ENCODE data around the gene MBD3L2B. TPM values are rescaled to one million over a fixed set of nuclear protein-coding genes. Genes with fewer than 3 reads are reported as not detected.
"Not testable (repeated sequence)": the region's sequence is repeated elsewhere in the genome, so short reads cannot be mapped to it uniquely, and the experiment has no call there.

MBD3L2B gene
- not detected for total RNA-seq
- long read RNA-seq = 0 reads

DNA sequence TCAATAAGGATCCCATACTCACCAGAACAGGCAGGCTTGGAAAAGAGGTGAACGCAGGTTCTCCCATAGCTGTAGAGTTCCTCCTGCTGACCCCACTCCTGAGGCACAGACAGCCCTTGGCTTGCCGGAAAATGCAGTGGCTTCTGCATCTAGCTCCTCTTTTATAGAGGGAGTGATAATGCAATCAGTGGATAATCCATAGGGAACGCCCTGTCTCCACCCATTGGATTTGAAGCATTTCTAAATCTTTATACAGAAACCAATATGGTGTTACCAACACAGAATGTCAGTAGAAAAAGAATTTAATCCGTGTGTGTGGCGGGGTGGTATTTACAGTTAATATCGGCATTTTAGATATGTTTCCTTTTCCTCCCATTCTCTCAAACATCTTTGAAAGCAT, at the start of gene MBD3L2B:
TSS of gene MBD3L2B (minus strand) at position 101 of the 400 bp plus-strand sequence. CDS start at position 67, 34 bp downstream.
- ATAC-seq; DNase-seq; intact Hi-C loops (cut with DNase I, micrococcal nuclease): not testable (repeated sequence)

DNA sequence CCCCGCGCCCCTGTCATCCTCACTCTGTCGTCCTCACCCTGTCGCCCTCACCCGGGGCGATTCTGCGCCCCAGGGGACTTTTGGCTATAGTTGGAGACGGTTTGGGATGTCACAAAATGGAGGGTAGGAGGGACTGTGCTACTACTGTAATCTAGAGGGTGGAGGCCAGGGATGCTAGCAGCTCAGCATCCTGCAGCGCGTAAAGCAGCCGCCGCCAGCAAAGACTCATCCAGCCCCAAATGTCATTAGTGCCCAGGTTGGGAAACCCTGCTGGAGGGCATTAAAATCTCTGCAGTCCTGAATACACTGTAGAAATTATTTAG, 48.6 kb upstream of the MBD3L2B start:
- DNase-seq (no peak), ATAC-seq (peak; percentile 19)
- intact Hi-C loops (cut with DNase I, micrococcal nuclease) = no loop called here

DNA sequence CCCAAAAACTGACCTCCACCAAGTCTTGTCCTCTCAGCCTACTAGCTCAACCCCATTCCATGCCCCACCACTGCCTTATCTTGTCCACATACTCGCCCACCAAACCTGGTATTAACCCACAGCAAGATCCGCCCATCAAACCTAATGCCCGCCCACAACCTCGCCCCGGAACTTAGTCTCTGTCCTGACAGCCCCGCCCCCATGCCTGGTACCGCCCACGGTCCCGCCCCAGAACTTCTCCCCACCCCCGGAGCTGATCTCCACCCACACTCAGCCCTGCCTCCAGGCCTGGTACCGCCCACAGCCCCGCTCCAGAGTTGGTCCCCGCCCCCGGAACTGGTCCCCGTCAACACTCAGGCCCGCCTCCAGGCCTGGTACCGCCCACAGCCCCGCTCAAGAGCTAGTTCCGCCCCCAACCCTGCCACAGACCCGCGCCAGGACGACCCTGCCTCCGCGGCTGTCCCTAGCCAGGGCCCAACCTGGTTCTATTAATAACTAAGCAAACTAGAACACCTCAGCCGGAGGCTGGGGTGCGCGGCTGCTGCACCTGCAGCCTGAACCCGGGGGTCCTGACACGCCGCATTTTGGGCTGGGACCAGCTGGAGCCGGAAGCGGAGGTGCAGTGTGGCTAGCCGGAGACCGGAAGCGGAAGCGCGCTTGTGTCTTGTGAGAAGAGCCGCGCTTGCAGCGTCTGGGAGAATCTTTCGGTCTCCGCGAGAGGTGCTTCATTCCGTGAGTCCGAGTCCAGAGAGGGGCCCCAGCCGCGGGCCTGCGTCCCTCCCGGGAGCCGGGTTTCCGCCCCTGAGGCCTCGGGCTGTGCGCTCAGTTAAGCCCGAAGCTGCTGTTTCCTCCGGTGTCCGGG, 48.0 kb upstream of the MBD3L2B start, which contains the start of gene ZNF557:
TSS of gene ZNF557 (plus strand) at position 662 of the 862 bp plus-strand sequence. CDS start 5,372 bp downstream, outside the sequence.
- intact Hi-C loops (cut with DNase I, micrococcal nuclease) = no loop called here
- peak; percentile 99 to 100 for DNase-seq
- ATAC-seq = peak; percentile 98

DNA sequence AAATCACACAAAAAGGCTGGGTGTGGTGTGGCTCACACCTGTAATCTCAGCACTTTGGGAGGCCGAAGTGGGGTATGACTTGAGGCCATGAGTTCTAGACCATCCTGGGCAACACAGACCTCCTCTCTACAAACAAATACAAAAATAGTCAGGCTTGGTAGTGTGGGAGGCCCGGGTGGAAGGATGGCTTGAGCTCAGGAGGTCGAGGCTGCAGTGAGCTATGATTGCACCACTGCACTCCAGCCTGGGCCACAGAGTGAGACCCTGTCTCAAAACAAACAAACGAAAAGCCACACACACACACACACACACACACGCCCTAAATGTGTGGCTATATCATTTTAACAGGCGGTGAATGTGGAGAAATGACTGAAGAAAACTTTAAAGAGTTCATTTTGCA, 47.4 kb upstream of the MBD3L2B start:
- DNase-seq (peak in 1 of 2 donors; percentile 8), ATAC-seq (no peak)

DNA sequence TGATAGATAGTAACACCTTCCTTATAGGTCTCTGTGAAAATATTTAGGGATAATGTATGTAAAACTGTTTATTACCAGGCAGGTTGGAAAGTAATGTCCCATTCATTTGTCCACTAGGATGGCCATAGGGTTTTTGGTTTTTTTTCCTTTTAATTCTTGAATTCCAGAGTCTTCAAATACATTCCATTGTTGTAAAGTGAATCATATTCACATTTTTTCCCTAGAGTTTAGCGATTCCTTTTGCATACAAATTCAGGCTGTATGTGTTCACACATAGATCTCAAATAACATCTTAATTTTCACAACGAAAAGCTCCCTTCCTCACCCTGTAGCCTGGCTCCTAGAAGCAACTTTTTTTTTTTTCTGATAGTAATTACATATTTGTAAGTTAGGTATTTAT, 46.5 kb upstream of the MBD3L2B start:
- intact Hi-C loops (cut with DNase I, micrococcal nuclease) = no loop called here
- DNase-seq (no peak), ATAC-seq (no peak)

More for the DNA sequence above, 47.4 kb upstream of the MBD3L2B start:
- intact Hi-C loops (cut with DNase I, micrococcal nuclease) = no loop called here

DNA sequence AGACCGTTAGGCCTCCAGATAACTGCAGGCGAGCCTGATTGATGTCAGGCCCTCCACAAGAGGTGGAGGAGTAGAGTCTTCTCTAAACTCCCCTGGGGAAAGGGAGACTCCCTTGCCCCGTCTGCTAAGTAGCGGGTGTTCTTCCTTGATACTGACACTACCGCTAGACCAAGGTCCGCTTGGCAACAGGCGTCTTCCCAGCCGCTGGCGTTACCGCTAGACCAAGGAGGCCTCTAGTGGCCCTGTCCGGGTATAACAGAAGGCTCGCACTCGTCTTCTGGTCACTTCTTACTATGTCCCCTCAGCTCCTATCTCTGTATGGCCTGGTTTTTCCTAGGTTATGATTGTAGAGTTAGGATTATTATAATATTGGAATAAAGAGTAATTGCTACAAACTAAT, 45.9 kb upstream of the MBD3L2B start:
- intact Hi-C loops (cut with DNase I, micrococcal nuclease); ATAC-seq: not testable (repeated sequence)
- DNase-seq = peak; percentile 31 to 39

DNA sequence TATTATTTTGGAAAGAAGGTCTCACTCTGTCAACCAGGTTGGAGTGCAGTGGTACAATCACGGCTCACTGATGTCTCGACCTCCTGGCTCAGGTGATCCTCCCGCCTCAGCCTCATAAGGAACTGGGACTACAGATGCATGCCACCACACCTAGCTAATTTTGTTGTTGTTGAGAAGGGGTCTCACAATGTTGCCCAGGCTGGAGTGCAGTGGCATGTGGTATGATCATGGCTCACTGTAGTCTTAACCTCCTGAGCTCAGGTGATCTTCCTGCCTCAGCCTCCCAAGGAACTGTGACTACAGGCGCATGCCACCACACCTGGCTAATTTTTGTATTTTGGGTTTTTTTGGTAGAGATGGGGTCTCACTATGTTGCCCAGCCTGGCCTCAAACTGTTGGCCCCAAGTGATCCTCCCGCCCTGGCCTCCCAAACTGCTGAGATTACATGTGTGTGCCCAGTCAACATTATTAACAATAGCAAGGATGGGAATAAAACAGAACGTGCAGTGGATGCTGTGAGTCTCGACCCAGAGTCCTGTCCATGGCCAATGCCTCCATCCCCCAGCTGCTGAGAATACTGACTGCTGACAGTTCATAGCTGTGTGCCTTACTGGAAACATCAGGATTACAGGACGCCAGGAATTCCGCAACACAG, 42.7 kb upstream of the MBD3L2B start:
- ATAC-seq = no peak
- intact Hi-C loops (cut with DNase I, micrococcal nuclease) = no loop called here
- DNase-seq = no peak

DNA sequence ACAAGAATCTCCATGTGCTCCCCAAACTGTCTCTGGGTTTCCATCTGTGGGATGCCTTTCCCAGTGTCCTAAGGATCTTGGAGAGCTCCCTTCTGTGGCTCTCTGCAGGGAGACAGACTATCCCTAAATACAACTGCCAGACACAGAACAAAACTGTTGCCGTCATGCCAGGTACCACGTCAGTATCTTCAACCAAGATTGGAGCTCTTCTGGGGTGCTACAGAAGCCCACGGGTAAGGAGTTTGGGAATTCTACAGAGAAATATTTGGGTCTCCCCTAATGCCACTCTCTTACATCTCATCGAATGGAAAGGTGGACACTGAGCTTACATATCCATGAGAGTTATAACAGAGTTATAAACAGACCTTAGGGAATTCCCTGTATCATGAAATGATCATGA, 42.1 kb upstream of the MBD3L2B start:
- intact Hi-C loops (cut with DNase I, micrococcal nuclease) = no loop called here
- DNase-seq = no peak
- ATAC-seq = no peak

DNA sequence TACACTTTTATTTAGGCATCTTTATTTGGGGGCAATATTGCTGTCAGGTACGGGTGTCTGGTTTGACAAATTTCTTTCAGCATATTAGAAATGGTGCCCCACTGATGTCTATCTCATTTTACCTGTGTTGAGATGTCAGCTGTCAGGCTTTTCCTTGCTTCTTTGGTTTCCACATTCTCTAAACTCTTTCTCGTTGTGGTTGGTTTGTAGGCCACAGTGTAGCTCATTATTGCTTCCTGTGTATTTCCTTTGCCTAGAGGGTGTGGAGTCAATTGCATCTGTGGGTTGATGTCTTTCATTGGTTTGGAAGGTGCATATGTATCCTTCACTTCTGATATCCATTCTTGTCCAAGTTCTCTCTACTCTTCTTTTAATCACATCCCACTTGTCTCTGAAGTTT, 38.7 kb upstream of the MBD3L2B start:
- intact Hi-C loops (cut with DNase I, micrococcal nuclease); DNase-seq; ATAC-seq: not testable (repeated sequence)

DNA sequence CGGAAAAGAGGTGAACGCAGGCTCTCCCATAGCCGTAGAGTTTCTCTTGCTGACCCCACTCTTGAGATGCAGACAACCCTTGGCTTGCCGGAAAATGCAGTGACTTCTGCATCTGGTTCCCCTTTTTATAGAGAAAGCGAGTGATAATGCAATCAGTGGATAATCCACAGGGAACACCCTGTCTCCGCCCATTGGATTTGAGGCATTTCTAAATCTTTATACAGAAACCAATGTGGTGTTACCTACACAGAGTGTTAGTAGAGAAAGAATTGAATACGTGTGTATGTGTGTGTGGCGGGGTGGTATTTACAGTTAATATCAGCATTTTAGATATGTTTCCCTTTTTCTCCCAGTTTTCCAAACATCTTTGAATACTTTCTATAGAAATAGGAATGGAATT, 37.3 kb upstream of the MBD3L2B start, which contains the start of gene MBD3L3:
TSS of gene MBD3L3 (minus strand) at position 101 of the 400 bp plus-strand sequence. CDS start at position 30, 71 bp downstream.
- intact Hi-C loops (cut with DNase I, micrococcal nuclease); ATAC-seq: not testable (repeated sequence)

DNA sequence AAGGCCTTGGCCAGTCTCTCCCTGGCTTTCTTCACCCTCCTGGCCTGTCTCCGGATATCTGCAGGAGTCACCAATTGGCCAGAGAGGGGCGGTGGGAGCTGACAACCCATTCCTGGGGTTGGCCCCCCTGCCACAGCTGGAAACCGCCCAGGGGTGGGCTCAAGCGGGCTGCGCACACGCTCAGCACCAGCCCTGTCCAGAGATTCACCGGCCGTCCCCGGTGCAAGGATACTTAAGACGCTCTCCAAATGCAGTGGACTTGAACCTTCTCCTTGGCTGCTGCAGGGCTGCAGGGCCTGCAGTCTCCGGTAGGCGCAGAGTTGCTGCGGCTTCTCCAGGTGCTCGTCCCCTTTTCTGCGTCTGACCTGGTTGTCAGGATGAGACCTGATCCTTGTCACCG, 35.1 kb upstream of the MBD3L2B start:
- DNase-seq; intact Hi-C loops (cut with DNase I, micrococcal nuclease); ATAC-seq: not testable (repeated sequence)

More for the DNA sequence above, 37.3 kb upstream of the MBD3L2B start, which contains the start of gene MBD3L3:
- DNase-seq = not testable (repeated sequence)

DNA sequence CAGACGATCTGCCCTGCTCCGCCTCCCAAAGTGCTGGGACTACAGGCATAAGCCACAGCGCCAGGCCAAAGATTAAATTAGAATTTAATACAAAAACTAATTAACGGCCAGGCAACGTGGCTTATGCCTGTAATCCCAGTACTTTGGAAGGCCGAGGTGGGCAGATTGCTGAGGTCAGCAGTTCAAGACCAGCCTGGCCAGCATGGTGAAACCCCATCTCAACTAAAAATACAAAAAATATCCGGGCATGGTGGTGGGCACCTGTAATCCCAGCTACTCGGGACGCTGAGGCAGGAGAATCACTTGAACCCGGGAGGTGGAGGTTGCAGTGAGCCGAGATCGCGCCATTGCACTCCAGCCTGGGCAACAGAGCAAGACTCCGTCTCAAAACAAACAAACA, 34.4 kb upstream of the MBD3L2B start:
- ATAC-seq; DNase-seq; intact Hi-C loops (cut with DNase I, micrococcal nuclease): not testable (repeated sequence)

DNA sequence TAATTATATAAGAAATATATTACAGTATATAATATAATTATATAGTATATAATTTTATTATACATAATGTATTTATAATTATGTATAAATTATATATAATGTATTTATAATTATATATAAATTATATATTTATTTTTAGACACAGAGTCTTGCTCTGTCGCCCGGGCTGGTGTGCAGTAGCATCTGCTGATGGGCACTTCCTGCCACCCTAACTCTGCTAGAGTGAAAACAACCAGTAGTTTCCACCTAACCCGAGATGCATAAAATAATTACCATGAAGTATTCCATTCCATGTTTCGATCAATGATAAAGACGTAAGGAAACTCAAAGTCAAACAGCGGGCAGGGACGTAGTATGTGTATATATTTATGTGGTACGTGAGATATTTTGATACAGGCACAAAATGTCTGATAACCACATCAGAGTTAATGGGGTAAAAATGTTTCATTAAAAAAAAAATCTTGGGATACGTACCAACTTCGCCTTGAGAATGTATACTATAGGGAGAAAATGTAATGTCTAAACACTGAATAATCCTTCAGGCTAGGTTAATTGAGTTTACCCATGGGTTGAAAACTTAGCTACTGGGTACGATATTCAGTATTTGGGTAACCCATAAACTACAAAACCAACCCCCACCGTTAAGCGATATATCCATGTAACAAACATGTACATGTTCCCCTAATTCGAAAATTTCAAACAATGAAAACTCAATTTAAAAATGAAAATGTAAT, 33.6 kb upstream of the MBD3L2B start:
- DNase-seq; intact Hi-C loops (cut with DNase I, micrococcal nuclease); ATAC-seq: not testable (repeated sequence)

DNA sequence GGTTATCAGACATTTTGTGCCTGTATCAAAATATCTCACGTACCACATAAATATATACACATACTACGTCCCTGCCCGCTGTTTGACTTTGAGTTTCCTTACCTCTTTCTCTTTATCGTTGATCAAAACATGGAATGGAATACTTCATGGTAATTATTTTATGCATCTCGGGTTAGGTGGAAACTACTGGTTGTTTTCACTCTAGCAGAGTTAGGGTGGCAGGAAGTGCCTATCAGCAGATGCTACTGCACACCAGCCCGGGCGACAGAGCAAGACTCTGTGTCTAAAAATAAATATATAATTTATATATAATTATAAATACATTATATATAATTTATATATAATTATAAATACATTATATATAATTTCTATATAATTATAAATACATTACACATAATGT, 31.7 kb upstream of the MBD3L2B start:
- ATAC-seq; intact Hi-C loops (cut with DNase I, micrococcal nuclease); DNase-seq: not testable (repeated sequence)

DNA sequence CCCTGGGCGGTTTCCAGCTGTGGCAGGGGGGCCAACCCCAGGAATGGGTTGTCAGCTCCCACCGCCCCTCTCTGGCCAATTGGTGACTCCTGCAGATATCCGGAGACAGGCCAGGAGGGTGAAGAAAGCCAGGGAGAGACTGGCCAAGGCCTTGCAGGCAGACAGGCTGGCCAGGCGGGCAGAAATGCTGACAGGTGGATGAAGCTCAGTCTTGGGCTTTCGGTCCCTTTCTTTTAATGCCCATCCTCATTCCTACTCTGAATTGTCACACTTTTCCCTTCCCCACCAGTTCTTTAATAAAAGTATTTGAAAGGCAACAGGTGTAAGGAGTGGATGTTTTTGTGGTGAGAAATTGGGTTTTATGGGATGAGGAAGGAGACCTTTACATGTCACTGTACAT, 30.2 kb upstream of the MBD3L2B start:
- DNase-seq; ATAC-seq; intact Hi-C loops (cut with DNase I, micrococcal nuclease): not testable (repeated sequence)

DNA sequence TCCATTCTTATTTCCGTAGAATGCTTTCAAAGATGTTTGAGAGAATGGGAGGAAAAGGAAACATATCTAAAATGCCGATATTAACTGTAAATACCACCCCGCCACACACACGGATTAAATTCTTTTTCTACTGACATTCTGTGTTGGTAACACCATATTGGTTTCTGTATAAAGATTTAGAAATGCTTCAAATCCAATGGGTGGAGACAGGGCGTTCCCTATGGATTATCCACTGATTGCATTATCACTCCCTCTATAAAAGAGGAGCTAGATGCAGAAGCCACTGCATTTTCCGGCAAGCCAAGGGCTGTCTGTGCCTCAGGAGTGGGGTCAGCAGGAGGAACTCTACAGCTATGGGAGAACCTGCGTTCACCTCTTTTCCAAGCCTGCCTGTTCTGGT, 27.8 kb upstream of the MBD3L2B start, which contains the start of gene MBD3L2:
TSS of gene MBD3L2 (plus strand) at position 301 of the 400 bp plus-strand sequence. CDS start at position 354, 53 bp downstream.
- DNase-seq; intact Hi-C loops (cut with DNase I, micrococcal nuclease); ATAC-seq: not testable (repeated sequence)

DNA sequence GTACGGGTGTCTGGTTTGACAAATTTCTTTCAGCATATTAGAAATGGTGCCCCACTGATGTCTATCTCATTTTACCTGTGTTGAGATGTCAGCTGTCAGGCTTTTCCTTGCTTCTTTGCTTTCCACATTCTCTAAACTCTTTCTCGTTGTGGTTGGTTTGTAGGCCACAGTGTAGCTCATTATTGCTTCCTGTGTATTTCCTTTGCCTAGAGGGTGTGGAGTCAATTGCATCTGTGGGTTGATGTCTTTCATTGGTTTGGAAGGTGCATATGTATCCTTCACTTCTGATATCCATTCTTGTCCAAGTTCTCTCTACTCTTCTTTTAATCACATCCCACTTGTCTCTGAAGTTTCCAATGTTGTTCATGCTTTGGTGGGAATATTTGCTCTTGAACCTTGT, 20.3 kb upstream of the MBD3L2B start:
- DNase-seq; ATAC-seq; intact Hi-C loops (cut with DNase I, micrococcal nuclease): not testable (repeated sequence)

DNA sequence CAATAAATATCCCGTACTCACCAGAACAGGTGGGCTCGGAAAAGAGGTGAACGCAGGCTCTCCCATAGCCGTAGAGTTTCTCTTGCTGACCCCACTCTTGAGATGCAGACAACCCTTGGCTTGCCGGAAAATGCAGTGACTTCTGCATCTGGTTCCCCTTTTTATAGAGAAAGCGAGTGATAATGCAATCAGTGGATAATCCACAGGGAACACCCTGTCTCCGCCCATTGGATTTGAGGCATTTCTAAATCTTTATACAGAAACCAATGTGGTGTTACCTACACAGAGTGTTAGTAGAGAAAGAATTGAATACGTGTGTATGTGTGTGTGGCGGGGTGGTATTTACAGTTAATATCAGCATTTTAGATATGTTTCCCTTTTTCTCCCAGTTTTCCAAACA, 18.8 kb upstream of the MBD3L2B start, which contains the start of gene MBD3L4:
TSS of gene MBD3L4 (minus strand) at position 101 of the 400 bp plus-strand sequence. CDS start at position 66, 35 bp downstream.
- DNase-seq; intact Hi-C loops (cut with DNase I, micrococcal nuclease); ATAC-seq: not testable (repeated sequence)

Data from left colon (tissue), 2 donors.